ENCODE results near the gene RTL1.

RTL1 gene

GRCh38 chr14:100899884-100900771 is 3.4 kb downstream of the RTL1 start:
- no peak for TF ChIP-seq CTCF (IDR thresholded peaks at IDR 0.05; ENCODE audit: low read depth, low read length)
- DNase-seq (ENCODE audit: low read depth in 2 of 2): no peak

GRCh38 chr14:100898935-100899883 is 4.3 kb downstream of the RTL1 start:
- TF ChIP-seq CTCF (IDR thresholded peaks at IDR 0.05; ENCODE audit: low read depth, low read length): no peak
- no peak for DNase-seq (ENCODE audit: low read depth in 2 of 2)
- H3K4me3 ChIP-seq (replicated peaks in 1 of 2; ENCODE audit: low read depth in 2 of 2, low read length in 2 of 2): no peak overlapping the region

More at GRCh38 chr14:100899884-100900771, 3.4 kb downstream of the RTL1 start:
- no peak overlapping the region for H3K4me3 ChIP-seq (replicated peaks in 1 of 2; ENCODE audit: low read depth in 2 of 2, low read length in 2 of 2)

GRCh38 chr14:100898465-100898864 is 5.1 kb downstream of the RTL1 start:
- TF ChIP-seq CTCF (IDR thresholded peaks at IDR 0.05; ENCODE audit: low read depth, low read length): no peak
- H3K4me3 ChIP-seq (replicated peaks in 1 of 2; ENCODE audit: low read depth in 2 of 2, low read length in 2 of 2): no peak overlapping the region
- DNase-seq (ENCODE audit: low read depth in 2 of 2): no peak

- DNase-seq (ENCODE audit: low read depth in 2 of 2): no peak
- no peak overlapping the region for H3K4me3 ChIP-seq (replicated peaks in 1 of 2; ENCODE audit: low read depth in 2 of 2, low read length in 2 of 2)
- TF ChIP-seq CTCF (IDR thresholded peaks at IDR 0.05; ENCODE audit: low read depth, low read length): no peak
Measured at GRCh38 chr14:100896369-100897060, 7.0 kb downstream of the RTL1 start.

GRCh38 chr14:100895411-100895810 is 8.1 kb downstream of the RTL1 start:
- no peak overlapping the region for H3K4me3 ChIP-seq (replicated peaks in 1 of 2; ENCODE audit: low read depth in 2 of 2, low read length in 2 of 2)
- DNase-seq (ENCODE audit: low read depth in 2 of 2): no peak
- no peak for TF ChIP-seq CTCF (IDR thresholded peaks at IDR 0.05; ENCODE audit: low read depth, low read length)

- no peak for DNase-seq (ENCODE audit: low read depth in 2 of 2)
- TF ChIP-seq CTCF (IDR thresholded peaks at IDR 0.05; ENCODE audit: low read depth, low read length): no peak
- no peak overlapping the region for H3K4me3 ChIP-seq (replicated peaks in 1 of 2; ENCODE audit: low read depth in 2 of 2, low read length in 2 of 2)
Measured at GRCh38 chr14:100894416-100894815, 9.1 kb downstream of the RTL1 start.

Measured in cardiac fibroblast (primary cell).